PC-9 (cell line): ENCODE measurements around the gene SMIM7. TPM values are rescaled to one million over a fixed set of nuclear protein-coding genes. Genes with fewer than 3 reads are reported as not detected.

Experiments used
- BruUV-seq: library from RNA; stranded (reverse); fragments of 400-500 nt; replicated peaks from 2 replicates; lab custom pipeline; 2021; lab: Mats Ljungman, UMichigan
- CTCF ChIA-PET: fragments of 300-600 bp; sonication (Branson Sonifier 250); formaldehyde crosslinking; loops from one replicate; lab custom pipeline; 2022; ENCODE audit warnings: antibody characterized with exemption; lab: Charles Lee
- POLR2A ChIA-PET: fragments of 300-600 bp; sonication (Branson Sonifier 250); formaldehyde crosslinking; loops from one replicate; lab custom pipeline; 2022; ENCODE audit warnings: antibody characterized with exemption; ENCODE audit not compliant: unreplicated experiment; lab: Charles Lee
- DNase-seq, 2 experiments: peaks; one replicate each; pipeline versions ENCODE4 v3.0.0 to v3.0.0-alpha.2; 2015 to 2022; ENCODE audit warnings: mixed read lengths in 1 of 2
- H2AFZ ChIP-seq: fragments of 200-600 bp; sonication (generic); 2 replicates; pipeline ENCODE4 v1.8.1; 2017; ENCODE audit warnings: antibody characterized with exemption
- H3F3A ChIP-seq: fragments of 200-600 bp; sonication (generic); 2 replicates; pipeline ENCODE4 v1.8.1; 2017; ENCODE audit warnings: antibody characterized with exemption, mild to moderate bottlenecking, low read depth; ENCODE audit not compliant: insufficient read depth
- H3K27ac ChIP-seq: fragments of 200-600 bp; sonication (generic); 2 replicates; pipeline ENCODE4 v1.6.1; 2016; ENCODE audit warnings: mixed run types
- H3K27me3 ChIP-seq: fragments of 200-600 bp; sonication (generic); 2 replicates; pipeline ENCODE4 v1.6.1; 2016; ENCODE audit warnings: low read depth, mixed run types; ENCODE audit not compliant: insufficient read depth
- H3K36me3 ChIP-seq: fragments of 200-600 bp; sonication (generic); 2 replicates; pipeline ENCODE4 v1.6.1; 2016; ENCODE audit warnings: low read depth, mixed run types
- H3K4me1 ChIP-seq: fragments of 200-600 bp; sonication (generic); replicated peaks from 2 replicates; pipeline ENCODE4 v1.6.1; 2016; ENCODE audit warnings: mixed run types; ENCODE audit not compliant: insufficient read depth
- H3K4me2 ChIP-seq: fragments of 200-600 bp; sonication (generic); 2 replicates; pipeline ENCODE4 v1.6.1; 2017; ENCODE audit warnings: mixed run types
- H3K4me3 ChIP-seq: fragments of 200-600 bp; sonication (generic); 2 replicates; pipeline ENCODE4 v1.6.1; 2016; ENCODE audit warnings: mixed run types
- H3K79me2 ChIP-seq: fragments of 200-600 bp; sonication (generic); 2 replicates; pipeline ENCODE4 v1.6.1; 2017; ENCODE audit warnings: low read depth, mixed run types
- H3K9me2 ChIP-seq: fragments of 200-600 bp; sonication (generic); 2 replicates; pipeline ENCODE4 v1.8.1; 2017; ENCODE audit warnings: mild to moderate bottlenecking; ENCODE audit not compliant: insufficient read depth
- H3K9me3 ChIP-seq: fragments of 200-600 bp; sonication (generic); 2 replicates; pipeline ENCODE4 v1.8.1; 2016; ENCODE audit warnings: low read depth; ENCODE audit not compliant: insufficient read depth
- H4K20me1 ChIP-seq: fragments of 200-600 bp; sonication (generic); 2 replicates; pipeline ENCODE4 v1.8.1; 2017; ENCODE audit not compliant: insufficient read depth
- EZH2 ChIP-seq: fragments of 200-600 bp; sonication (generic); IDR thresholded peaks from 2 replicates; pipeline ENCODE4 v1.8.0; 2017; ENCODE audit warnings: antibody characterized with exemption, low read depth
- intact Hi-C: fragments of 100-400 bp; cut with micrococcal nuclease; formaldehyde crosslinking; loops from one replicate; pipeline ENCODE4 v1.10.0; 2022; ENCODE audit not compliant: unreplicated experiment
- total RNA-seq: library from RNA; stranded (reverse); gene quantifications from 2 replicates; pipeline ENCODE4 v1.2.3, GENCODE V29; 2021
- TF ChIP-seq, protein P1 (sequence below): fragments of 200-600 bp; sonication (generic); conservative IDR thresholded peaks from 2 replicates; pipeline ENCODE4 v1.6.1; 2017; ENCODE audit warnings: mixed run types, antibody characterized with exemption, mild to moderate bottlenecking, moderate library complexity

Gene SMIM7
- total RNA-seq, 1 experiment from 2014 or later = 72.9 TPM

DNA sequence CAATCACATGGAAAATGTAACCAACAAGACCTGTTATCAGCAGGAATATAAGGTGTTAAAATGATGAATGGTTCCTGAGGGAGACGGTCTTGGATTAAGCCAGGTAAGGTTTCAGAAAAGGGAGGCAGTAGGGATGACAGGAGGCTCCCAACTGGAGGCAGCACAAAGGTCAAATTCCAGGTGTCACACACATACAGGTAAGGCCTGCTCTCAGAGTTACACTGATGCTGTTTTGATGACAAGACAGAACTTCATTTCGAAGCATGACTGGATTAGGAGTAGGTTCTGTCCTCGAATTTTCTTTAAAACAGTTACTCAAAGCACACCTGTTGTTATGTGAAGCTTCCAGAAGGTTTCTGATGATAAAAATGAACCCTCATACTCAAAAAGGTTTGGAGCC is 39.4 kb downstream of the SMIM7 start:
- no peak overlapping the region for H3K27ac ChIP-seq
- CTCF ChIA-PET = no interaction called here
- POLR2A ChIA-PET = no interaction called here
- H3K4me3 ChIP-seq = no peak overlapping the region
- H3K4me2 ChIP-seq = no peak overlapping the region
- H3K4me1 ChIP-seq = peaks cover 14% of the 10 kb centered on the region
- peaks cover 2% of the 10 kb centered on the region; the same call in 1 of the 2 replicates for H3K36me3 ChIP-seq
- H3K79me2 ChIP-seq = peaks cover 100% of the 10 kb centered on the region
- no TSS peak for BruUV-seq
- no peaks in the 10 kb centered on the region for H3K9me3 ChIP-seq
- H2AFZ ChIP-seq = no peak overlapping the region
- no peaks in the 10 kb centered on the region for H3K27me3 ChIP-seq
- TF ChIP-seq EZH2 = no peak
- TF ChIP-seq, protein P1, sequence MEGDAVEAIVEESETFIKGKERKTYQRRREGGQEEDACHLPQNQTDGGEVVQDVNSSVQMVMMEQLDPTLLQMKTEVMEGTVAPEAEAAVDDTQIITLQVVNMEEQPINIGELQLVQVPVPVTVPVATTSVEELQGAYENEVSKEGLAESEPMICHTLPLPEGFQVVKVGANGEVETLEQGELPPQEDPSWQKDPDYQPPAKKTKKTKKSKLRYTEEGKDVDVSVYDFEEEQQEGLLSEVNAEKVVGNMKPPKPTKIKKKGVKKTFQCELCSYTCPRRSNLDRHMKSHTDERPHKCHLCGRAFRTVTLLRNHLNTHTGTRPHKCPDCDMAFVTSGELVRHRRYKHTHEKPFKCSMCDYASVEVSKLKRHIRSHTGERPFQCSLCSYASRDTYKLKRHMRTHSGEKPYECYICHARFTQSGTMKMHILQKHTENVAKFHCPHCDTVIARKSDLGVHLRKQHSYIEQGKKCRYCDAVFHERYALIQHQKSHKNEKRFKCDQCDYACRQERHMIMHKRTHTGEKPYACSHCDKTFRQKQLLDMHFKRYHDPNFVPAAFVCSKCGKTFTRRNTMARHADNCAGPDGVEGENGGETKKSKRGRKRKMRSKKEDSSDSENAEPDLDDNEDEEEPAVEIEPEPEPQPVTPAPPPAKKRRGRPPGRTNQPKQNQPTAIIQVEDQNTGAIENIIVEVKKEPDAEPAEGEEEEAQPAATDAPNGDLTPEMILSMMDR = no peak
- DNase-seq = no peak
- H3K9me2 ChIP-seq = no peaks in the 10 kb centered on the region
- peaks cover 100% of the 10 kb centered on the region for H4K20me1 ChIP-seq
- intact Hi-C loops = no loop called here
- H3F3A ChIP-seq = peaks cover 5% of the 10 kb centered on the region; the same call in 1 of the 2 replicates

DNA sequence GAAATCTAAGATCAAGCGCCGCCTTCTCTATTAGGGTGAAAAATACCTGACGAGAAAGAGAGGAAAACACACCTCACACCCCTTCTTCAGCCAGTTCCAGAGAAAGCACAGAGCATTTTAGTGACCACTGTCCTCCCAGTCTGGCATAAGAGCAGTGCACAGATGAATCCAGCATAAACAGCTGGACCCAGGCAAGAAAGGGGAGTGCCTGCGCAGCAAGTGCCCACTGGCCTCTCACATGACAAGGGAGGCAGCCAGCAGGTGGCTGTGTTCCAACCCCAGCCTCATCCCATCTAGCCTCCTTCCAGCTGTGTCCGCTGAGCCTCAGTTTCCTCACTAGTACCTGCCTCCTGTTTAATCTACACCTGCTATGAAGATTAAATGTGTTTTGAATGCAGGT is 39.9 kb downstream of the SMIM7 start:
- Histone ChIP-seq H3F3A (peaks cover 5% of the 10 kb centered on the region; the same call in 1 of the 2 replicates), H3K9me3 (no peaks in the 10 kb centered on the region), H3K36me3 (no peaks in the 10 kb centered on the region), H3K4me3 (no peak overlapping the region), H3K27me3 (no peaks in the 10 kb centered on the region), H3K4me1 (peaks cover 19% of the 10 kb centered on the region; the same call in 1 of the 2 replicates), H2AFZ (no peak overlapping the region), H3K79me2 (peaks cover 100% of the 10 kb centered on the region), H3K9me2 (no peaks in the 10 kb centered on the region), H4K20me1 (peaks cover 100% of the 10 kb centered on the region), H3K4me2 (no peak overlapping the region), H3K27ac (no peak overlapping the region)
- no peak for DNase-seq
- CTCF ChIA-PET = no interaction called here
- intact Hi-C loops = no loop called here
- TF ChIP-seq, protein P1 = no peak
- TF ChIP-seq EZH2 = no peak
- POLR2A ChIA-PET = no interaction called here
- no TSS peak for BruUV-seq

DNA sequence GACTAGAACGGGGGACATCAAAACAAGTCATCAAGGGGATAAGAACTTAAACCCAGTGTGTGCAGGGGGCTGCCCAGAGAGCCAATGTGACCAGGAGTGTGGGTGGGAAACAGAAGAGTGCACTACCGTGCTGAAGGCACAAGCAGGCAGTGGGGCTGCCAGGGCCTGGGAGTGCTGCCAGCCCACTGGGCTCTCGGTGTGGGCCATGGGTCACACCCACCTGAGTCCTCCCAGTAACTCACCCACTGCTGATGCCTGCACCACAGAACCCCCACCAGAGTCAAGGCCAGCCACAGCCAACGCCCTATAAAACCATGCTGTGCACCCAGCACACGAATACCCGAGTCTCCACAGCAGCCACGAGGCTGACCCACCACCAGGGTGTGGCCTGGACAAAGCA is 40.5 kb downstream of the SMIM7 start:
- no peaks in the 10 kb centered on the region for H3K9me2 ChIP-seq
- no peak overlapping the region for H3K4me2 ChIP-seq

More for the DNA sequence above, 40.5 kb downstream of the SMIM7 start:
- TF ChIP-seq EZH2 = no peak
- TF ChIP-seq, protein P1 = no peak
- BruUV-seq = no TSS peak
- no peaks in the 10 kb centered on the region for H3K36me3 ChIP-seq
- no peaks in the 10 kb centered on the region for H3K9me3 ChIP-seq
- ChIA-PET POLR2A (no interaction called here), CTCF (no interaction called here)
- H2AFZ ChIP-seq = no peak overlapping the region
- intact Hi-C loops = no loop called here
- no peak for DNase-seq
- no peak overlapping the region for H3K4me3 ChIP-seq
- H3K27me3 ChIP-seq = no peaks in the 10 kb centered on the region
- peaks cover 23% of the 10 kb centered on the region for H3K4me1 ChIP-seq
- H3F3A ChIP-seq = no peaks in the 10 kb centered on the region; the same call in 1 of the 2 replicates
- H3K27ac ChIP-seq = no peak overlapping the region
- H3K79me2 ChIP-seq = peaks cover 100% of the 10 kb centered on the region
- peaks cover 100% of the 10 kb centered on the region for H4K20me1 ChIP-seq
